ENCODE results near the gene PTPRN2. TPM values are rescaled to one million over a fixed set of nuclear protein-coding genes. Genes with fewer than 3 reads are reported as not detected.

PTPRN2 gene
- total and polyA plus RNA-seq, 2 donors (not counting 3 experiments of a cell fraction or from before 2014, with no cell fraction given): 0.62 to 0.88 TPM

DNA sequence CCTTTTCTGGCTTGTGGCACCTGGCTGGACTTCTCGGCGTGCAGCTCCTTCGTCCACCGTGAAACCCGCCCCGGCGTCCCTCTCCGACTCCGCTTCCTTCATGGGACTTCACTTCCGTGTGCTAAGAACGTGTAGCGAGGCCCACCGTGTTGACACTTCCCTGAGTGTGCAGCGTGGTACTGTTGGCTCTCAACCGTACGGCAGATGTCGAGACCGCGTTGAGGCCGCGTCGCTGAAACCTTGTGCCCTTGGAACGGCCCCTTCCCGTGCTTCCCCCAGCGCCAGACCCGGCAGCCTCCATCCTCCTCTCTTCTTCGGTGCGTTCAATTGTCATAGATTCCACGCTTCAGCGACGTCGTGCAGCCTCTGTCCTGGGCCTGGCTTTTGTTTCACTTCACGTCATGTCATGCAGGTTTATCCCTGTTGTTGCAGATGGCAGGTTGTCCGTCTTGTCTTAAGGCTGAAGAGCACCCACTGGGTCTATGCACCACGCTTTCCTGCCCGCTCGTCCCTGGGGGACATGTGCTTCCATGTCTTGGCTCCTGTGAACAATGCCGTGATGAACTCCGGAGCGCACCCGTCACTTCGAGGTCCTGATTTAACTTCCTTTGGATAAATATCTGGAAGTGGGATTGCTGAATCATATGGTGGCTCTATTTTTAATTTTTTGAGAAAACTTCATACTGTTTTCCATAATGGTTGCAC, 785.5 kb downstream of the PTPRN2 start:
- Histone ChIP-seq H3K4me2 (ENCODE audit: insufficient read depth, low read length) (no peak overlapping the region), H3K4me1 (ENCODE audit: control insufficient read depth, extremely low read depth, insufficient read depth, low read length) (no peaks in the 10 kb centered on the region), H3K4me3 (replicated peaks in 1 of 3; ENCODE audit: insufficient read depth in 1 of 3, low read depth in 1 of 3, low read length in 3 of 3) (no peak overlapping the region), H3K9me3 (replicated peaks; ENCODE audit: control insufficient read depth, insufficient read depth, low read length) (peaks cover 4% of the 10 kb centered on the region), H3K27me3 (ENCODE audit: control insufficient read depth in 2 of 2, insufficient read depth in 2 of 2, low read length in 2 of 2) (no peaks in the 10 kb centered on the region), H3K36me3 (ENCODE audit: control insufficient read depth in 2 of 2, extremely low read depth in 1 of 2, insufficient read depth in 2 of 2, low read length in 2 of 2) (no peaks in the 10 kb centered on the region), H3K79me2 (ENCODE audit: control insufficient read depth, insufficient read depth, low read length) (no peaks in the 10 kb centered on the region), H3K27ac (ENCODE audit: insufficient read depth, low read depth, low read length) (no peak overlapping the region), H3K9ac (replicated peaks; ENCODE audit: extremely low read depth, insufficient read depth, low read length) (no peak overlapping the region), H2AFZ (ENCODE audit: low read depth, low read length) (no peak overlapping the region), H3K9me1 (replicated peaks; ENCODE audit: control insufficient read depth, extremely low read depth, insufficient read depth, low read length) (no peaks in the 10 kb centered on the region), H4K20me1 (replicated peaks; ENCODE audit: control insufficient read depth, extremely low read depth, insufficient read depth, low read length) (no peaks in the 10 kb centered on the region)
- BruUV-seq (replicated peaks): no TSS peak
- intact Hi-C loops (cut with micrococcal nuclease) (no loop called here), dilution Hi-C loops (cut with MboI; ENCODE audit: extremely low pct_ligation_motif_present, low sequenced_read_pairs) (no loop called here)
- no peak for DNase-seq (ENCODE audit: low read depth, low spot score)
- ChIA-PET CTCF (no interaction called here), POLR2A (no interaction called here)
- no peak for FAIRE-seq
- TF ChIP-seq POLR2A (IDR thresholded peaks at IDR 0.05; ENCODE audit: low read depth, low read length): no peak

DNA sequence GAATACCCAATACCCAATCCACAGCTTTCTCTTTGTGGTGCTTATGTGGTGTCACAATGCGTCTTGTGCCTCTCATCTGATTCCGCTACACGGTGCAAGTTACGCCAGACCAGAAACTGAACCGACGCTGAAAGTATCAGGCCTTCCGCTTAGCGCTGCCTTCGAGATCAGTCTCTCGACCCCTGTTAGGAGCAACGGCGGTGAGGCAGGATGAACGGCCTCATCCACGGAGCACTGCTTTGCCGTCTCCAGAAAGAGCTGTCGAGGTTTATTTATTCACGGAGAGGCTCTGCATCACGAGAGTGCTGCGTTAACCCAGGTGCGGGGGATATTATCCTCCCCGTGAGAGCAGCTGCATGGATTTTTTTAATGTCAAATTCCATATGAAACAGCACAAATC, 786.5 kb downstream of the PTPRN2 start:
- Histone ChIP-seq H3K27ac (ENCODE audit: insufficient read depth, low read depth, low read length) (no peak overlapping the region), H3K79me2 (ENCODE audit: control insufficient read depth, insufficient read depth, low read length) (no peaks in the 10 kb centered on the region), H3K9me3 (replicated peaks; ENCODE audit: control insufficient read depth, insufficient read depth, low read length) (peaks cover 4% of the 10 kb centered on the region), H3K9ac (replicated peaks; ENCODE audit: extremely low read depth, insufficient read depth, low read length) (no peak overlapping the region), H3K36me3 (ENCODE audit: control insufficient read depth in 2 of 2, extremely low read depth in 1 of 2, insufficient read depth in 2 of 2, low read length in 2 of 2) (no peaks in the 10 kb centered on the region), H3K27me3 (ENCODE audit: control insufficient read depth in 2 of 2, insufficient read depth in 2 of 2, low read length in 2 of 2) (no peaks in the 10 kb centered on the region), H3K4me3 (replicated peaks in 1 of 3; ENCODE audit: insufficient read depth in 1 of 3, low read depth in 1 of 3, low read length in 3 of 3) (no peak overlapping the region), H4K20me1 (replicated peaks; ENCODE audit: control insufficient read depth, extremely low read depth, insufficient read depth, low read length) (no peaks in the 10 kb centered on the region), H3K4me1 (ENCODE audit: control insufficient read depth, extremely low read depth, insufficient read depth, low read length) (no peaks in the 10 kb centered on the region), H3K4me2 (ENCODE audit: insufficient read depth, low read length) (no peak overlapping the region), H2AFZ (ENCODE audit: low read depth, low read length) (no peak overlapping the region), H3K9me1 (replicated peaks; ENCODE audit: control insufficient read depth, extremely low read depth, insufficient read depth, low read length) (no peaks in the 10 kb centered on the region)
- POLR2A ChIA-PET: no interaction called here
- FAIRE-seq (no peak), DNase-seq (ENCODE audit: low read depth, low spot score) (no peak)
- intact Hi-C loops (cut with micrococcal nuclease): no loop called here
- CTCF ChIA-PET: no interaction called here
- TF ChIP-seq FOS (IDR thresholded peaks at IDR 0.05; ENCODE audit: borderline replicate concordance, insufficient read depth, low read length): no peak
- no peak for TF ChIP-seq JUN (IDR thresholded peaks at IDR 0.05; ENCODE audit: borderline replicate concordance, insufficient read depth, insufficient read length, low read depth)
- TF ChIP-seq POLR2A (IDR thresholded peaks at IDR 0.05; ENCODE audit: low read depth, low read length): no peak
- no peak for TF ChIP-seq EZH2 (IDR thresholded peaks at IDR 0.05; ENCODE audit: borderline replicate concordance, low read depth, low read length, severe bottlenecking)
- no peak for TF ChIP-seq MYC (IDR thresholded peaks at IDR 0.05; ENCODE audit: low read depth, low read length)
- TF ChIP-seq MAX (IDR thresholded peaks at IDR 0.05; ENCODE audit: insufficient read depth, insufficient read length): no peak
- dilution Hi-C loops (cut with MboI; ENCODE audit: extremely low pct_ligation_motif_present, low sequenced_read_pairs): no loop called here
- no TSS peak for BruUV-seq (replicated peaks)

Data from endothelial cell of umbilical vein (primary cell).